OCI-LY3 (cell line): ENCODE measurements around the gene CCDC40.

Experiments used
- EZH2phosphoT487 ChIP-seq: fragments of 200-600 bp; shearing (Covaris generic); IDR thresholded peaks from 2 replicates; pipeline ENCODE4 v1.6.1; 2018; ENCODE audit warnings: antibody characterized with exemption, mixed run types, low read depth
- TF ChIP-seq, protein P1 (sequence below): fragments of 200-600, 300-600 bp; sonication (generic); IDR thresholded peaks from 2 replicates; pipeline ENCODE4 v1.5.1; 2014; ENCODE audit warnings: antibody characterized with exemption, low read length, low read depth

GRCh38 chr17:80097844-80098691, 61.6 kb downstream of the CCDC40 start:
- TF ChIP-seq, protein P1, sequence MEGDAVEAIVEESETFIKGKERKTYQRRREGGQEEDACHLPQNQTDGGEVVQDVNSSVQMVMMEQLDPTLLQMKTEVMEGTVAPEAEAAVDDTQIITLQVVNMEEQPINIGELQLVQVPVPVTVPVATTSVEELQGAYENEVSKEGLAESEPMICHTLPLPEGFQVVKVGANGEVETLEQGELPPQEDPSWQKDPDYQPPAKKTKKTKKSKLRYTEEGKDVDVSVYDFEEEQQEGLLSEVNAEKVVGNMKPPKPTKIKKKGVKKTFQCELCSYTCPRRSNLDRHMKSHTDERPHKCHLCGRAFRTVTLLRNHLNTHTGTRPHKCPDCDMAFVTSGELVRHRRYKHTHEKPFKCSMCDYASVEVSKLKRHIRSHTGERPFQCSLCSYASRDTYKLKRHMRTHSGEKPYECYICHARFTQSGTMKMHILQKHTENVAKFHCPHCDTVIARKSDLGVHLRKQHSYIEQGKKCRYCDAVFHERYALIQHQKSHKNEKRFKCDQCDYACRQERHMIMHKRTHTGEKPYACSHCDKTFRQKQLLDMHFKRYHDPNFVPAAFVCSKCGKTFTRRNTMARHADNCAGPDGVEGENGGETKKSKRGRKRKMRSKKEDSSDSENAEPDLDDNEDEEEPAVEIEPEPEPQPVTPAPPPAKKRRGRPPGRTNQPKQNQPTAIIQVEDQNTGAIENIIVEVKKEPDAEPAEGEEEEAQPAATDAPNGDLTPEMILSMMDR = no peak
- TF ChIP-seq EZH2phosphoT487 = no peak
